K562 (cell line): ENCODE data around the gene ELP5. TPM values are rescaled to one million over a fixed set of nuclear protein-coding genes. Genes with fewer than 3 reads are reported as not detected.

ENCODE experiments used
- ATAC-seq: fragments of 200-7000 bp; cut with Tn5 transposase; 3 replicates; pipeline ENCODE4 v1.9.1; 2020; ENCODE audit warnings: moderate library complexity
- BruUV-seq: library from RNA; stranded (reverse); fragments of 400-500 nt; replicated peaks from 2 replicates; lab custom pipeline; 2021; lab: Mats Ljungman, UMichigan
- CTCF ChIA-PET: fragments of 300-600 bp; formaldehyde crosslinking; extraction: SDS; loops from one replicate; lab custom pipeline; 2021; ENCODE audit warnings: low intra/inter-chr PET ratio; lab: Yijun Ruan, JAX
- POLR2A ChIA-PET: fragments of 300-600, 350-650 bp; sonication (Branson Sonifier 250); formaldehyde crosslinking; extraction: SDS; loops from one replicate; lab custom pipeline; 2021; ENCODE audit warnings: antibody characterized with exemption, inconsistent platforms; lab: Yijun Ruan, JAX
- DNase-seq, 4 experiments: peaks; one replicate each; pipeline versions ENCODE4 v3.0.0 to v3.0.0-alpha.2; 2011 to 2018; ENCODE audit warnings: low spot score in 3 of 4, mixed read lengths in 3 of 4; ENCODE audit errors: extremely low read depth in 1 of 4
- FAIRE-seq: peaks from 2 replicates; lab custom pipeline; 2011; peaks lifted over from hg19 to GRCh38; lab: Jason Lieb, UNC
- H2AFZ ChIP-seq: 2 replicates; pipeline ENCODE4 v1.6.0; 2011; ENCODE audit warnings: low read depth, low read length, control low read depth, inconsistent platforms
- H3K27ac ChIP-seq: fragments of 200-600 bp; 3 replicates; pipeline ENCODE4 v1.8.0; 2011; ENCODE audit warnings: low read depth, mild to moderate bottlenecking, control low read depth, inconsistent platforms, low read length, moderate library complexity, mixed read lengths; ENCODE audit errors: extremely low read depth
- H3K27me3 ChIP-seq, 2 experiments: fragments of 300-600 bp in 1 of 2; 2 replicates in 1 of 2; 3 replicates in 1 of 2; pipeline versions ENCODE4 v1.6.0 to v1.8.0; 2011; ENCODE audit warnings: inconsistent platforms in 2 of 2, low read length in 2 of 2, mild to moderate bottlenecking in 1 of 2, mixed read lengths in 1 of 2, moderate library complexity in 1 of 2; ENCODE audit not compliant: control insufficient read depth in 2 of 2, insufficient read depth in 2 of 2
- H3K36me3 ChIP-seq: fragments of 300-600 bp; 3 replicates; pipeline ENCODE4 v1.8.0; 2011; ENCODE audit warnings: mild to moderate bottlenecking, low read length, inconsistent platforms; ENCODE audit not compliant: control insufficient read depth, insufficient read depth
- H3K4me1 ChIP-seq, 2 experiments: fragments of 200-600 bp in 1 of 2; replicated peaks in 1 of 2; 2 replicates in 1 of 2; 3 replicates in 1 of 2; pipeline versions ENCODE4 v1.5.1 to v1.8.0; 2011; ENCODE audit warnings: inconsistent platforms in 2 of 2, low read length in 2 of 2, mild to moderate bottlenecking in 1 of 2, mixed read lengths in 1 of 2, moderate library complexity in 1 of 2; ENCODE audit not compliant: control insufficient read depth in 2 of 2, insufficient read depth in 2 of 2
- H3K4me2 ChIP-seq: 2 replicates; pipeline ENCODE4 v1.6.1; 2011; ENCODE audit warnings: low read length, control low read depth, inconsistent platforms, mixed read lengths; ENCODE audit not compliant: insufficient read depth
- H3K4me3 ChIP-seq: fragments of 200-600 bp; sonication (generic), shearing (Covaris generic); 2 replicates; pipeline ENCODE4 v1.5.1; 2016; ENCODE audit warnings: control low read depth, inconsistent platforms
- H3K79me2 ChIP-seq: fragments of 200-600 bp; 3 replicates; pipeline ENCODE4 v1.8.0; 2011; ENCODE audit warnings: low read length, inconsistent platforms; ENCODE audit not compliant: control insufficient read depth, insufficient read depth
- H3K9ac ChIP-seq, 2 experiments: 2 replicates each; pipeline versions ENCODE4 v1.6.0 to v1.6.1; 2011; ENCODE audit warnings: low read depth in 2 of 2, low read length in 2 of 2, control low read depth in 1 of 2, inconsistent platforms in 1 of 2, mild to moderate bottlenecking in 1 of 2, mixed read lengths in 1 of 2; ENCODE audit not compliant: insufficient read depth in 1 of 2
- H3K9me1 ChIP-seq: one replicate; pipeline ENCODE4 v1.6.0; 2011; ENCODE audit warnings: inconsistent platforms, mild to moderate bottlenecking, low read length, moderate library complexity; ENCODE audit not compliant: control insufficient read depth, insufficient read depth
- H3K9me3 ChIP-seq: replicated peaks from 2 replicates; pipeline ENCODE4 v1.5.1; 2011; ENCODE audit warnings: low read depth, low read length, inconsistent platforms; ENCODE audit not compliant: control insufficient read depth, insufficient read depth
- H4K20me1 ChIP-seq: replicated peaks from 2 replicates; pipeline ENCODE4 v1.6.1; 2011; ENCODE audit warnings: low read length, inconsistent platforms, mixed read lengths; ENCODE audit not compliant: control insufficient read depth, insufficient read depth
- ESRRA ChIP-seq: fragments of 450-650 bp; IDR thresholded peaks from 2 replicates; pipeline ENCODE4 v1.6.1; 2014; ENCODE audit warnings: low read depth, mild to moderate bottlenecking, moderate library complexity, borderline replicate concordance
- ETV1 ChIP-seq: fragments of 450-650 bp; conservative IDR thresholded peaks from 2 replicates; pipeline ENCODE4 v1.6.1; 2016; ENCODE audit warnings: missing genetic modification characterization, control low read depth, low read depth, missing compliant biosample characterization
- KAT7 ChIP-seq: sonication (generic); formaldehyde crosslinking; IDR thresholded peaks from 2 replicates; pipeline ENCODE4 v1.8.0; 2022; ENCODE audit warnings: missing genetic modification reagents, mild to moderate bottlenecking, borderline replicate concordance
- NR2C1 ChIP-seq, 2 experiments: fragments of 450-650 bp; IDR thresholded peaks; 2 replicates each; pipeline ENCODE4 v1.6.1; 2017; ENCODE audit warnings: mild to moderate bottlenecking in 2 of 2, antibody characterized with exemption in 1 of 2, inconsistent platforms in 1 of 2, missing compliant biosample characterization in 1 of 2, missing genetic modification characterization in 1 of 2
- PHF8 ChIP-seq: fragments of 200-600 bp; sonication (generic); IDR thresholded peaks from 2 replicates; pipeline ENCODE4 v1.6.1; 2012; ENCODE audit warnings: mixed run types, mild to moderate bottlenecking, inconsistent platforms, low read length, moderate library complexity, borderline replicate concordance
- SMARCA5 ChIP-seq: fragments of 450-650 bp; IDR thresholded peaks from 2 replicates; pipeline ENCODE4 v1.6.1; 2016
- STAG1 ChIP-seq: sonication (generic); formaldehyde crosslinking; IDR thresholded peaks from 2 replicates; pipeline ENCODE4 v1.5.0; 2020; ENCODE audit warnings: missing genetic modification reagents, borderline replicate concordance
- TSC22D4 ChIP-seq: fragments of 450-650 bp; IDR thresholded peaks from 2 replicates; pipeline ENCODE4 v1.6.1; 2016; ENCODE audit warnings: missing genetic modification characterization, missing biosample characterization, control low read depth
- ZNF140 ChIP-seq: fragments of 250-450 bp; sonication (Bioruptor Pico); IDR thresholded peaks from 2 replicates; pipeline ENCODE4 v1.8.0; 2021; ENCODE audit warnings: moderate library complexity, mild to moderate bottlenecking, inconsistent platforms
- ZNF695 ChIP-seq: fragments of 450-650 bp; formaldehyde crosslinking; IDR thresholded peaks from 2 replicates; pipeline ENCODE4 v1.4.0; 2020; ENCODE audit warnings: mild to moderate bottlenecking, moderate library complexity
- WGBS: fragments of 100-300 bp; shearing (Covaris generic); methylation state at CpG from one replicate; pipeline ENCODE4 v1.1.6; 2016; ENCODE audit warnings: low coverage, mixed read lengths; ENCODE audit not compliant: insufficient coverage; ENCODE audit errors: missing lambda C conversion rate; 5-methylcytosine and 5-hydroxymethylcytosine counted together
- in situ Hi-C: fragments of 300-500 bp; cut with MboI; formaldehyde crosslinking; loops from 4 replicates; pipeline ENCODE4 v1.15.0; 2018; ENCODE audit warnings: inconsistent platforms, mixed read lengths
- intact Hi-C: fragments of 100-400 bp; cut with micrococcal nuclease; formaldehyde crosslinking; loops from 2 replicates; pipeline ENCODE4 v1.14.2; 2022
- polyA plus RNA-seq, 8 experiments: library from polyadenylated mRNA; depleted of rRNA in 4 of 8; stranded (reverse) in 5 of 8; unstranded in 3 of 8; fragments of >200 nt; fragmentation: Nextera tagmentation in 2 of 8; fragmentation: Illumina TruSeq in 1 of 8; extraction: Ambion mirVana in 2 of 8; extraction: Trizol in 1 of 8; gene quantifications; 2 replicates each; pipeline versions ENCODE4 v1.2.1 to v1.2.3, GENCODE V29; 2011 to 2014; ENCODE audit warnings: inconsistent platforms in 1 of 8, missing spikeins in 1 of 8
- total RNA-seq, 7 experiments: library from RNA; depleted of rRNA in 6 of 7; stranded (reverse); fragments of >200 nt in 6 of 7; fragmentation: Illumina TruSeq in 2 of 7; extraction: Trizol in 2 of 7; gene quantifications; 2 replicates each; pipeline versions ENCODE4 v1.2.1 to v1.2.3, GENCODE V29; 2011 to 2021; ENCODE audit warnings: low replicate concordance in 1 of 7
- TF ChIP-seq, protein P1 (sequence below): fragments of 250-450 bp; sonication (Bioruptor Pico); IDR thresholded peaks from 2 replicates; pipeline ENCODE4 v1.8.0; 2021; ENCODE audit warnings: moderate library complexity, mild to moderate bottlenecking, inconsistent platforms
- TF ChIP-seq, protein P2 (sequence below): fragments of 450-650 bp; formaldehyde crosslinking; IDR thresholded peaks from 2 replicates; pipeline ENCODE4 v1.4.0; 2022; ENCODE audit warnings: missing genetic modification characterization
- TF ChIP-seq, protein P3 (sequence below): fragments of 450-650 bp; IDR thresholded peaks from 2 replicates; pipeline ENCODE4 v1.6.1; 2016

ELP5 gene
- total and polyA plus RNA-seq, 9 of the 15 experiments (the other 6 are each of a cell fraction or from before 2014, with no cell fraction given) = 25.7 to 77.9 (median 52.9) TPM

DNA sequence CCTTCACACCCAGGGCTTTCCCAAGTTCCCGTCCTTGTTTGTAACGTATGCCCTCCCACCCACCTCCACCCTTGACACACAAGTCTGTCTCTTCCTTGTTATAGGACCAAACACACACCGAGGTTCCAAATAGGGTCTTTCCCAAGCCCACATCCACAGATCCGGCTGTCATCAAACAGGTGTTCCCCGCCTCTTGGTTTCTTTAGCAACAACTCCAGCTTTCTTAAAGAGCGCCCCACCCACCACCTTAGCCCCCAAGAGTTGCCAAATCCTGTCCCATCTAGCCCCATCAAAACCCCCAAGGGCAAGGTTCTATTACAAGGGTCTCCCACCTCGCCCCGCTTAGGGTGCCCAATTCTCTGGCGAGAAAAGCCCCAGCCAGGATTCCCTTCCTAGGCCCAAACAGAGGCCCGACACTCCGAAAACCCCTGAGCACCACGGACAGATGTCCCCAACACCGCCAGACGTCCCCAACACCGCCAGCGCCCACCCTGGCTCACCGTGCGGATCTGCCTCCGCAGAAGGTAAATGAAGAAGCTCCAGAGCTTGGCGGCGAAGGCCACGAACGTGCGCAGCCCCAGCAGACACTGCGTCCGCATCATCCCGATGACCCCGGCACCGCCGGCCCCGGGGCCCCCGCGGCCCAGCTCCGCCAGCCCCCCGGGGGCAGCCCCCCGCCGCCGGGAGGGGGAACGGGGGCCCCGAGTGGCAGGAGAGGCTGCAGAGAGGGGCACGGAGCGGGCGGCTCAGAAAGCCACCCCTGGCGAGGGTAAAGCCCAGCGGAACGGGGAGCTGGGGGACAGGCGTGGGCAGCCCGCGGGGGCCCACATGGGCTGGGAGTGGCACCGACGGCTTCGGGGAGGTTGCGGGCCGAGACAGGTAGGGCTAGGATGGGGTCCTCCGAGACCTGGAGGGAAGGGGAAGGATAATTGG, 1.1 kb upstream of the ELP5 start (continued):
- TF ChIP-seq PHF8 = peak; percentile 19; the same call in 1 of the 2 replicates
- no peak for TF ChIP-seq ESRRA
- TF ChIP-seq, protein P1, sequence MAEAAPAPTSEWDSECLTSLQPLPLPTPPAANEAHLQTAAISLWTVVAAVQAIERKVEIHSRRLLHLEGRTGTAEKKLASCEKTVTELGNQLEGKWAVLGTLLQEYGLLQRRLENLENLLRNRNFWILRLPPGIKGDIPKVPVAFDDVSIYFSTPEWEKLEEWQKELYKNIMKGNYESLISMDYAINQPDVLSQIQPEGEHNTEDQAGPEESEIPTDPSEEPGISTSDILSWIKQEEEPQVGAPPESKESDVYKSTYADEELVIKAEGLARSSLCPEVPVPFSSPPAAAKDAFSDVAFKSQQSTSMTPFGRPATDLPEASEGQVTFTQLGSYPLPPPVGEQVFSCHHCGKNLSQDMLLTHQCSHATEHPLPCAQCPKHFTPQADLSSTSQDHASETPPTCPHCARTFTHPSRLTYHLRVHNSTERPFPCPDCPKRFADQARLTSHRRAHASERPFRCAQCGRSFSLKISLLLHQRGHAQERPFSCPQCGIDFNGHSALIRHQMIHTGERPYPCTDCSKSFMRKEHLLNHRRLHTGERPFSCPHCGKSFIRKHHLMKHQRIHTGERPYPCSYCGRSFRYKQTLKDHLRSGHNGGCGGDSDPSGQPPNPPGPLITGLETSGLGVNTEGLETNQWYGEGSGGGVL (CRISPR knock-in tag) = no peak

DNA sequence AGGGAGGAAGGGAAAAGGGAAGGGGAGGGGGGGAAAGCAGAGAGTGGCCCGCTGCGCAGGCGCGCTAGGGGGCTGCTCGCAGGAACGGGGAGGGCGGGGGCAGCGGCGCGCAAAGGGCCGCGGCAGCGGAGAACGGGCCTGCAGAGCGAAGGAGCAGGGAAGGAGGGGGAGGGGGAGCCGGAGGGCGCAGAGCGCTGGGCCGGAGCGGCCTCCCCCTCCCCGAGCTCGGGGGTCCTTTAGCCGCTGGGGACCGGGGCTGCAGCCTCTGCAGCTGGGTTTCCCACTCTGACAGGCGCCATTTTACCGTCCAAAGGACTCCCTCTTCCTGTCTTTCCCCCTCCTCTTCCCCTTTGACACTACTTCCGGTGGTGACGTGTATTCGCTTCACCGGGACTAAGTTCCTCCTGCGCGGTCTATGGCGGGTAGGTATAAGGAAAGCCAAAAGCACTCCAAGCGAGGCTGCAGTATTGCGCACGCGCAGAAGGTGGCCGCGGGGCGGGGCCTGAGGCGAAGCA, 297 bp upstream of the ELP5 start, which contains the start of gene CTDNEP1:
TSS of gene CTDNEP1 (minus strand) at position 74 of the 515 bp plus-strand sequence. CDS start 438 bp downstream, outside the sequence.
- in situ Hi-C loops = no loop called here
- peak; percentile 100 for FAIRE-seq
- Histone ChIP-seq H3K4me3 (peak within 1 kb of the TSS; percentile 95), H3K27me3 (no peaks in the 10 kb centered on the region), H3K9ac (peak within 1 kb of the TSS; percentile 97 to 98), H3K4me2 (peak within 1 kb of the TSS; percentile 98), H3K79me2 (peaks cover 61% of the 10 kb centered on the region), H3K9me3 (no peaks in the 10 kb centered on the region), H3K36me3 (peaks cover 48% of the 10 kb centered on the region), H3K4me1 (peaks cover 13 to 19% of the 10 kb centered on the region in 2 experiments; a peak in 4 of 5 replicates), H4K20me1 (no peaks in the 10 kb centered on the region), H3K27ac (peak within 1 kb of the TSS; percentile 96), H3K9me1 (no peaks in the 10 kb centered on the region), H2AFZ (peak within 1 kb of the TSS; percentile 96)
- ATAC-seq = peak; percentile 96
- intact Hi-C loops = loop anchor here (2.0 kb wide), 1 partner anchor 13 kb away; the partner anchor contains the start of gene PHF23
- peak; percentile 73 to 97 (median 88) for DNase-seq
- ChIA-PET CTCF (interaction anchor here (0.6 kb wide), 1 partner anchor 55 kb away, joined by 3 read pairs; the partner anchor contains the start of gene EIF5A), POLR2A (interaction anchor here (0.5 to 1.7 kb wide), 5 partner anchors 8 to 199 kb away, joined by 3 to 16 read pairs (median 3); partner anchors contain the start of genes GABARAP and PHF23)
- no TSS peak for BruUV-seq
- under 1% methylated on average over 17 of the region's 41 CpGs for WGBS
- TF ChIP-seq ZNF695 = no peak
- no peak for TF ChIP-seq KAT7 (CRISPR knock-in tag)
- TF ChIP-seq SMARCA5 = no peak
- TF ChIP-seq, protein P2, sequence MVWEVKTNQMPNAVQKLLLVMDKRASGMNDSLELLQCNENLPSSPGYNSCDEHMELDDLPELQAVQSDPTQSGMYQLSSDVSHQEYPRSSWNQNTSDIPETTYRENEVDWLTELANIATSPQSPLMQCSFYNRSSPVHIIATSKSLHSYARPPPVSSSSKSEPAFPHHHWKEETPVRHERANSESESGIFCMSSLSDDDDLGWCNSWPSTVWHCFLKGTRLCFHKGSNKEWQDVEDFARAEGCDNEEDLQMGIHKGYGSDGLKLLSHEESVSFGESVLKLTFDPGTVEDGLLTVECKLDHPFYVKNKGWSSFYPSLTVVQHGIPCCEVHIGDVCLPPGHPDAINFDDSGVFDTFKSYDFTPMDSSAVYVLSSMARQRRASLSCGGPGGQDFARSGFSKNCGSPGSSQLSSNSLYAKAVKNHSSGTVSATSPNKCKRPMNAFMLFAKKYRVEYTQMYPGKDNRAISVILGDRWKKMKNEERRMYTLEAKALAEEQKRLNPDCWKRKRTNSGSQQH = no peak
- no peak for TF ChIP-seq STAG1 (CRISPR knock-in tag)
- peak; percentile 67 for TF ChIP-seq ETV1 (tag)
- no peak for TF ChIP-seq TSC22D4 (tag)
- TF ChIP-seq ZNF140 (CRISPR knock-in tag) = no peak
- peak; percentile 91 for TF ChIP-seq NR2C1 (IDR thresholded peaks at IDR 0.05)
- TF ChIP-seq NR2C1 (tag; IDR thresholded peaks at IDR 0.05) = peak; percentile 92
- TF ChIP-seq, protein P3, sequence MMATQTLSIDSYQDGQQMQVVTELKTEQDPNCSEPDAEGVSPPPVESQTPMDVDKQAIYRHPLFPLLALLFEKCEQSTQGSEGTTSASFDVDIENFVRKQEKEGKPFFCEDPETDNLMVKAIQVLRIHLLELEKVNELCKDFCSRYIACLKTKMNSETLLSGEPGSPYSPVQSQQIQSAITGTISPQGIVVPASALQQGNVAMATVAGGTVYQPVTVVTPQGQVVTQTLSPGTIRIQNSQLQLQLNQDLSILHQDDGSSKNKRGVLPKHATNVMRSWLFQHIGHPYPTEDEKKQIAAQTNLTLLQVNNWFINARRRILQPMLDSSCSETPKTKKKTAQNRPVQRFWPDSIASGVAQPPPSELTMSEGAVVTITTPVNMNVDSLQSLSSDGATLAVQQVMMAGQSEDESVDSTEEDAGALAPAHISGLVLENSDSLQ = peak; percentile 58
